ENCODE data around the gene ELAVL3.
"Not testable (repeated sequence)": the region's sequence is repeated elsewhere in the genome, so short reads cannot be mapped to it uniquely, and the experiment has no call there.

ELAVL3 gene

DNA sequence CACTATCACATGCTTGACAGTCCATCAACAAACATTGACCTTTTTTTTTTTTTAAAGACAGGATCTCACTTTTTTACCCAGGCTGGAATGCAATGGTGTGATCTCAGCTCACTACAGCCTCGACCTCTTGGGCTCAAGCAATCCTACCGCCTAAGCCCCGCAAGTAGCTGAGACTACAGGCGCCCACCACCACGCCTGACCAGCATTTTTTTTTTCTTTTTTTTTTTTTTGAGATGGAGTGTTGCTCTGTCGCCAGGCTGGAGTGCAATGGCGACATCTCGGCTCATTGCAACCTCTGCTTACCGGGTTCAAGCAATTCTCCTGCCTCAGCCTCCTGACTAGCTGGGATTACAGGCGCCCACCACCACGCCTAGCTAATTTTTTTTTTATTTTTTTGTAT, 21.9 kb downstream of the ELAVL3 start:
- not testable (repeated sequence) for DNase-seq (ENCODE audit: low read depth)

GRCh38 chr19:11458236-11458900, 22.5 kb downstream of the ELAVL3 start:
- no peak for DNase-seq (ENCODE audit: low read depth)

DNA sequence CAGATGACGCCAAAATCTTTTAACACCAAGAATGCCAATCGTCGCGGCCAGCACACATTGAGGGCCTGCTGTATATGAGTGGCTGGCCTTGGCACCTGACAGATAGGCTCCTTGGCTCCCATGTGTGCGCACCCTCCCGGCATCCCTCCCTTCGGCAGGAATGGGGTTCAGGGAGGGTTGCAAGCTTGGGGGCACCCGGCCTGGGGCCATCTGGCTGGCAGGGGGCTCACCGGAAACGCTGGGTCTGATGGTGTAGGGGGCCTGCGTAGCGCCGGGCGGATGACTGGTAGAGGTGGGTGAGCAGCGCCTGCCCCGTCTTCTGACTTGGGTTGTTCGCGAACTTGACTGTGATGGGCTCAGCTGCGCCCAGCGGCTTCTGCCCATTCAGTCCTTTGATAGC, 23.0 kb downstream of the ELAVL3 start:
- no peak for DNase-seq (ENCODE audit: low read depth)

DNA sequence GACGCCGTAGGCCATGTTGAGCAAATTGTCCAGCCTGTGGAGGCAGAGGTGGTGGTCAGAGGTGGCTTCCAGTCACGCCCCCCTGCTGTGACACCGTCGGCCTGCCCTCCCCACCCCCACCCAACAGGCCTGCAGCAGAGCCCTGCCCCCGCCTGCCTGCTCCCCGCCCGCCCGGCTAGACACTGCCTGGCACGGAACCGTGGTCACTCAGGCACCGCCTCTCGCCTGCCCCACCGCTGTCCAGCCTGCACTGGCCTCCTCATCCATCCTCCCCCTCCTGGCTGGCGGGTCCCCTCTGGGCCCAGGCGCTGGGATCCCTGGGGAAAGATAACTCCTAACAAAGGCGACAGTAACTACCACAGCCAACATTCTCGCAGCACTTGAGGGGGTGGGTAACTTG, 23.7 kb downstream of the ELAVL3 start:
- DNase-seq (ENCODE audit: low read depth), result no peak

- DNase-seq (ENCODE audit: low read depth), result no peak
Observed at GRCh38 chr19:11456659-11457058, 24.2 kb downstream of the ELAVL3 start.

DNA sequence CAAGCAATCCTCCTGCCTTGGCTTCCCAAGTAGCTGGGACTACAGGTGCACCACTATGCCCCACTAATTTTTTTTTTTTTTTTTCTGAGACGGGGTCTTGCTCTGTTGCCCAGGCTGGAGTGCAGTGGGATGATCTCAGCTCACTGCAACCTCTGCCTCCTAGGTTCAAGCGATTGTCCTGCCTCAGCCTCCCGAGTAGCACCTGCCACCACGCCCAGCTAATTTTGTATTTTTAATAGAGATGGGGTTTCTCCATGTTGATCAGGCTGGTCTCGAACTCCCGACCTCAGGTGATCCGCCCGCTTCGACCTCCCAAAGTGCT, 25.7 kb downstream of the ELAVL3 start:
- not testable (repeated sequence) for DNase-seq (ENCODE audit: low read depth)

- DNase-seq (ENCODE audit: low read depth), result no peak
Observed at GRCh38 chr19:11453468-11454341, 27.1 kb downstream of the ELAVL3 start.

- no peak for DNase-seq (ENCODE audit: low read depth)
Observed at GRCh38 chr19:11452620-11453310, 28.1 kb downstream of the ELAVL3 start.

DNA sequence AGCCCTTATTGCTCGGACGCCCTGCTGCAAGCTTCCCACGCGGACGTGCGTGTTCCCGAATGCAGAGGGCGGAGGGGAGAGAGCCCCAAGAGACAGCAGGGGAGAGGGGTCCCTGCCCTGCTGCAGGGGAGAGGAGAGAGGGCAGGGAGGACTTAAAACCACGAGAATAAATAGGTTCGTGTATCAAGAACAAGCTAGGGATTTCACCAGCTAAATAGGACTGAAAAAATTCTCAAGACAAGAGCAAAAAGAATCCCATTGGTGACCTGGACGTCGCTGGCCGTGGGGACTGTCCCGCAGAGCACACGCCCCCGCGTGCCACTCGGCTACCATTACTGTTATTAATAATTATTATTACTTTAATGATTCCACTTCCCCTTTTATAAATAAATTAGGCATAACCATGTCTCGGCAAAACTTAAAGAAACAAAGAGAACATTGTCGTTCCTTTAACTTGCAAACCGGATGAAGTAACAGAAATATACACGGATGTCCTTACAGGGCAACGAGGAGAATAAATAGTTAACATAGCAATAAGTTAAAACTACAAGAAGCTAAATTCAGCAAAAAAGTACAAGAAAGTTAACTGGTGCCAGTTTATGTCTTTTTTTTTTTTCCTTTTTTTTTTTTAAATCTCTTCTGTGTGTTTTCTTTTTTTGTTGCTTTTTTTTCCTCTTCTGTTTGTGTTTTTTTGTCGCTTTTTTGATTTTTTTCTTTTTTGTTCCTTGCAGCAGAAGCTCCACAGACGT, 28.8 kb downstream of the ELAVL3 start:
- no peak for DNase-seq (ENCODE audit: low read depth)

- no peak for DNase-seq (ENCODE audit: low read depth)
Observed at GRCh38 chr19:11451327-11451870, 29.4 kb downstream of the ELAVL3 start.

DNA sequence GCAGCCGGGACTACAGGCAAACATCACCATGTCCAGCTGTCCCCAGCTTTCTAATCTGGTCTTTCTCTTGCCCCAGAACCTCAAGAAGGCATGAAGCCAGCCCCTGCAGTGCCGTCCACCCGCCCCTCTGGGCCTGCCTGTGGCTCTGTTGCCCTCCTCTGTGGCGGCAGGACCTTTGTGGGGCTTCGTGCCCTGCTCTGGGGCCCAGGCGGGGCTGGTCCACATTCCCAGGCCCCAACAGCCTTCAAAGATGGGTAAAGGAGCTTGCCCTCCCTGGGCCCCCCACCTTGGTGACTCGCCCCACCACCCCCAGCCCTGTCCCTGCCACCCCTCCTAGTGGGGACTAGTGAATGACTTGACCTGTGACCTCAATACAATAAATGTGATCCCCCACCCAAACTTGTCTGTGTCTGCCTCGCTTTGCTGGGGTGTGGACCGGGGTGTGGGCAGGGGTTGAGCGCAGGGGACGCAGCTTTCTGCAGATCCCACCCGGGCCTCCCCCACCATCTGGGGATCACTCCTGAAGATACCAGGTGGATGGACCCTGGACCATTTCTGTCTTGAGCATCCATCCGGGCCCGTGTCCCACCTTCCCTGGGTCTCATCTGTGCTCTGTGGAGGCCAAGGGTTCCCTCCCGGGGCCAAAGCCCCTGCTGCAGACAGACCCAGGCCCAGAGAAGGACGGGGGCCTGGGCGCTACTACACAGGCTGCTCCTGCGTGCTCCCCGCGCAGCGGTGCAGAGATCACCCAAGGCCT, 30.1 kb downstream of the ELAVL3 start:
- no peak for DNase-seq (ENCODE audit: low read depth)

- DNase-seq (ENCODE audit: low read depth), result no peak
Observed at GRCh38 chr19:11448923-11449554, 31.8 kb downstream of the ELAVL3 start.

- DNase-seq (ENCODE audit: low read depth), result no peak
Observed at GRCh38 chr19:11448410-11448809, 32.4 kb downstream of the ELAVL3 start.

- no peak for DNase-seq (ENCODE audit: low read depth)
Observed at GRCh38 chr19:11447347-11448262, 33.2 kb downstream of the ELAVL3 start.

- DNase-seq (ENCODE audit: low read depth), result no peak
Observed at GRCh38 chr19:11446652-11447301, 34.1 kb downstream of the ELAVL3 start.

DNA sequence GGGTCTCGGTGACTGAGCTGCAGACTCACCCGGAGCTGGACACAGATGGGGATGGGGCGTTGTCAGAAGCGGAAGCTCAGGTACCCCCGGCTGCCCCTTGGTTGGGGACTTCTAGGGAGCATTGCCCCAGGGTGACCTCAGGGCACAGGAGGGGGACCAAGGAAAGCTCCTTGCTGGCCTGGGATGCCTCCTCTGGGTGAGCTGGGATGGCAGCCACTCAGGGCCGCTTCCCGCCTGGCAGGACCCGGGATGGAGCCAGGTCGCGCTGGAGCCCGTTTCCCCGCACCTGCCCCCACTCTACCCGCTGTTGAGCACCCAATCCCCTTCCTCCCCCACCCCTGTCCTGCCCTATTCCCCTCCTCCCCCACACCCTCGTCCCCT, 34.6 kb downstream of the ELAVL3 start:
- no peak for DNase-seq (ENCODE audit: low read depth)

- no peak for DNase-seq (ENCODE audit: low read depth)
Observed at GRCh38 chr19:11445141-11445540, 35.7 kb downstream of the ELAVL3 start.

GRCh38 chr19:11444059-11444458, 36.8 kb downstream of the ELAVL3 start:
- DNase-seq (ENCODE audit: low read depth), result no peak

- no peak for DNase-seq (ENCODE audit: low read depth)
Observed at GRCh38 chr19:11437955-11438354, 42.9 kb downstream of the ELAVL3 start.

Data from stimulated activated CD8-positive, alpha-beta memory T cell treated with anti-CD3 and anti-CD28 coated beads, Interleukin-15, amount 100 ng/mL, for 24 hours (primary cell).